ENCODE data around the gene ZNF575.

GRCh38 chr19:43486412-43486811 is 46.6 kb upstream of the ZNF575 start:
- TF ChIP-seq, protein P1, sequence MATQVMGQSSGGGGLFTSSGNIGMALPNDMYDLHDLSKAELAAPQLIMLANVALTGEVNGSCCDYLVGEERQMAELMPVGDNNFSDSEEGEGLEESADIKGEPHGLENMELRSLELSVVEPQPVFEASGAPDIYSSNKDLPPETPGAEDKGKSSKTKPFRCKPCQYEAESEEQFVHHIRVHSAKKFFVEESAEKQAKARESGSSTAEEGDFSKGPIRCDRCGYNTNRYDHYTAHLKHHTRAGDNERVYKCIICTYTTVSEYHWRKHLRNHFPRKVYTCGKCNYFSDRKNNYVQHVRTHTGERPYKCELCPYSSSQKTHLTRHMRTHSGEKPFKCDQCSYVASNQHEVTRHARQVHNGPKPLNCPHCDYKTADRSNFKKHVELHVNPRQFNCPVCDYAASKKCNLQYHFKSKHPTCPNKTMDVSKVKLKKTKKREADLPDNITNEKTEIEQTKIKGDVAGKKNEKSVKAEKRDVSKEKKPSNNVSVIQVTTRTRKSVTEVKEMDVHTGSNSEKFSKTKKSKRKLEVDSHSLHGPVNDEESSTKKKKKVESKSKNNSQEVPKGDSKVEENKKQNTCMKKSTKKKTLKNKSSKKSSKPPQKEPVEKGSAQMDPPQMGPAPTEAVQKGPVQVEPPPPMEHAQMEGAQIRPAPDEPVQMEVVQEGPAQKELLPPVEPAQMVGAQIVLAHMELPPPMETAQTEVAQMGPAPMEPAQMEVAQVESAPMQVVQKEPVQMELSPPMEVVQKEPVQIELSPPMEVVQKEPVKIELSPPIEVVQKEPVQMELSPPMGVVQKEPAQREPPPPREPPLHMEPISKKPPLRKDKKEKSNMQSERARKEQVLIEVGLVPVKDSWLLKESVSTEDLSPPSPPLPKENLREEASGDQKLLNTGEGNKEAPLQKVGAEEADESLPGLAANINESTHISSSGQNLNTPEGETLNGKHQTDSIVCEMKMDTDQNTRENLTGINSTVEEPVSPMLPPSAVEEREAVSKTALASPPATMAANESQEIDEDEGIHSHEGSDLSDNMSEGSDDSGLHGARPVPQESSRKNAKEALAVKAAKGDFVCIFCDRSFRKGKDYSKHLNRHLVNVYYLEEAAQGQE (IDR thresholded peaks at IDR 0.05; ENCODE audit: low read depth) = no peak
- no peak for TF ChIP-seq FOXM1 (IDR thresholded peaks at IDR 0.05; ENCODE audit: borderline replicate concordance, low read depth)
- TF ChIP-seq YY1 (IDR thresholded peaks at IDR 0.05; ENCODE audit: low read depth) = no peak
- no peak for TF ChIP-seq MAX (IDR thresholded peaks at IDR 0.05)
- TF ChIP-seq EP300 (IDR thresholded peaks at IDR 0.05; ENCODE audit: borderline replicate concordance) = no peak
- TF ChIP-seq EGR1 (IDR thresholded peaks at IDR 0.05) = no peak
